Thyroid gland (tissue), 4 donors: ENCODE measurements around the gene STRN3.
"Not testable (repeated sequence)": the region's sequence is repeated elsewhere in the genome, so short reads cannot be mapped to it uniquely, and the experiment has no call there.

Source experiments
- CTCF ChIP-seq, 6 experiments: fragments of 200-600 bp in 3 of 6; fragments of 450-650 bp in 3 of 6; sonication (generic) in 3 of 6; IDR thresholded peaks; one replicate each; pipeline ENCODE4 v1.5.1; 2016 to 2019; ENCODE audit warnings: antibody characterized with exemption in 6 of 6, mild to moderate bottlenecking in 2 of 6, inconsistent platforms in 1 of 6, moderate library complexity in 1 of 6
- POLR2A ChIP-seq, 2 donors: fragments of 450-650 bp; IDR thresholded peaks; one replicate each; pipeline ENCODE4 v1.6.1; 2017; ENCODE audit warnings: antibody characterized with exemption in 2 of 2, mild to moderate bottlenecking in 2 of 2, moderate library complexity in 1 of 2

GRCh38 chr14:31004007-31004406 is 22.2 kb downstream of the STRN3 start:
- TF ChIP-seq CTCF, POLR2A (IDR thresholded peaks at IDR 0.05): not testable (repeated sequence)
